CD14-positive monocyte (primary cell): ENCODE results near the gene SLC17A7. TPM values are rescaled to one million over a fixed set of nuclear protein-coding genes. Genes with fewer than 3 reads are reported as not detected.
A peak's percentile ranks its signal among the peaks of the same experiment; 100 is the strongest.

Experiments
- DNase-seq, 3 donors: peaks; one replicate each; pipeline ENCODE4 v3.0.0-alpha.2; 2011 to 2022
- H2AFZ ChIP-seq: 2 replicates; pipeline ENCODE4 v1.6.0; 2012; ENCODE audit warnings: mild to moderate bottlenecking, low read depth, low read length, inconsistent platforms; ENCODE audit not compliant: insufficient read depth, poor library complexity, severe bottlenecking
- H3K27ac ChIP-seq, 2 donors: 1 replicate in 1 of 2; 2 replicates in 1 of 2; pipeline ENCODE4 v1.5.1; 2012 to 2013; ENCODE audit warnings: low read length in 2 of 2, control low read depth in 1 of 2, inconsistent platforms in 1 of 2, low read depth in 1 of 2, mild to moderate bottlenecking in 1 of 2
- H3K27me3 ChIP-seq, 2 donors: one replicate each; pipeline versions ENCODE4 v1.6.0 to v1.6.1; 2011 to 2013; ENCODE audit warnings: low read length in 2 of 2; ENCODE audit not compliant: control insufficient read depth in 2 of 2, insufficient read depth in 2 of 2
- H3K36me3 ChIP-seq, 2 donors: replicated peaks in 1 of 2; 1 replicate in 1 of 2; 2 replicates in 1 of 2; pipeline versions ENCODE4 v1.5.1 to v1.6.1; 2012 to 2013; ENCODE audit warnings: low read length in 2 of 2, control low read depth in 1 of 2, inconsistent platforms in 1 of 2, mild to moderate bottlenecking in 1 of 2; ENCODE audit not compliant: insufficient read depth in 2 of 2, control insufficient read depth in 1 of 2
- H3K4me1 ChIP-seq, 2 donors: 1 replicate in 1 of 2; 2 replicates in 1 of 2; pipeline versions ENCODE4 v1.5.1 to v1.6.1; 2012 to 2013; ENCODE audit warnings: low read length in 2 of 2, control low read depth in 1 of 2, inconsistent platforms in 1 of 2, mild to moderate bottlenecking in 1 of 2, moderate library complexity in 1 of 2; ENCODE audit not compliant: insufficient read depth in 2 of 2, control insufficient read depth in 1 of 2
- H3K4me2 ChIP-seq: replicated peaks from 2 replicates; pipeline ENCODE3; 2012; ENCODE audit warnings: low read length, moderate library complexity, mild to moderate bottlenecking; ENCODE audit not compliant: poor library complexity, severe bottlenecking; ENCODE audit errors: extremely low read depth
- H3K4me3 ChIP-seq, 3 experiments: fragments of 200-600 bp in 1 of 3; sonication (generic) in 1 of 3; replicated peaks in 1 of 3; 1 replicate in 2 of 3; 2 replicates in 1 of 3; pipeline ENCODE4 v1.5.1; 2011 to 2013; ENCODE audit warnings: low read length in 3 of 3, mild to moderate bottlenecking in 3 of 3, control low read depth in 2 of 3, low read depth in 2 of 3, inconsistent platforms in 1 of 3, moderate library complexity in 1 of 3
- H3K79me2 ChIP-seq: 2 replicates; pipeline ENCODE4 v1.6.0; 2012; ENCODE audit warnings: mild to moderate bottlenecking, control low read depth, inconsistent platforms, low read length, moderate library complexity; ENCODE audit not compliant: insufficient read depth
- H3K9ac ChIP-seq: 2 replicates; pipeline ENCODE4 v1.6.0; 2017; ENCODE audit warnings: low read length, mild to moderate bottlenecking; ENCODE audit not compliant: insufficient read depth, poor library complexity, severe bottlenecking
- H3K9me3 ChIP-seq, 2 donors: replicated peaks in 1 of 2; 1 replicate in 1 of 2; 2 replicates in 1 of 2; pipeline versions ENCODE4 v1.5.1 to v1.6.1; 2012 to 2013; ENCODE audit warnings: low read length in 2 of 2, control low read depth in 1 of 2; ENCODE audit not compliant: control insufficient read depth in 1 of 2, insufficient read depth in 1 of 2
- H4K20me1 ChIP-seq: 2 replicates; pipeline ENCODE4 v1.6.0; 2012; ENCODE audit warnings: mild to moderate bottlenecking, low read length, control low read depth, moderate library complexity; ENCODE audit not compliant: insufficient read depth
- H3K27ac Mint-ChIP-seq, 7 donors: one replicate each; pipeline ENCODE4 v1.8.0; 2020; ENCODE audit warnings: mild to moderate bottlenecking in 7 of 7, mixed read lengths in 7 of 7, moderate library complexity in 6 of 7, inconsistent platforms in 2 of 7
- H3K27me3 Mint-ChIP-seq, 3 donors: one replicate each; pipeline ENCODE4 v1.8.0; 2021 to 2022; ENCODE audit warnings: low read depth in 3 of 3, mild to moderate bottlenecking in 3 of 3, mixed read lengths in 3 of 3, moderate library complexity in 3 of 3, inconsistent platforms in 1 of 3
- H3K36me3 Mint-ChIP-seq, 2 donors: one replicate each; pipeline ENCODE4 v1.8.0; 2020; ENCODE audit warnings: mixed read lengths in 2 of 2, inconsistent platforms in 1 of 2, mild to moderate bottlenecking in 1 of 2
- H3K4me1 Mint-ChIP-seq: one replicate; pipeline ENCODE4 v1.8.0; 2020; ENCODE audit warnings: mild to moderate bottlenecking, mixed read lengths
- H3K4me3 Mint-ChIP-seq, 2 donors: one replicate each; pipeline ENCODE4 v1.8.0; 2020; ENCODE audit warnings: mild to moderate bottlenecking in 2 of 2, mixed read lengths in 2 of 2, moderate library complexity in 1 of 2
- H3K9me3 Mint-ChIP-seq, 7 donors: one replicate each; pipeline ENCODE4 v1.8.0; 2020 to 2022; ENCODE audit warnings: mixed read lengths in 7 of 7, mild to moderate bottlenecking in 6 of 7, moderate library complexity in 6 of 7, inconsistent platforms in 2 of 7
- CTCF ChIP-seq: fragments of 200-600 bp; IDR thresholded peaks from one replicate; pipeline ENCODE4 v1.8.0; 2022; ENCODE audit warnings: antibody characterized with exemption, mild to moderate bottlenecking
- WGBS: methylation state at CpG from one replicate; pipeline ENCODE4 v1.1.5; 2013; ENCODE audit warnings: missing lambda C conversion rate; ENCODE audit not compliant: insufficient coverage; 5-methylcytosine and 5-hydroxymethylcytosine counted together
- intact Hi-C, 2 donors: fragments of 100-400 bp; cut with micrococcal nuclease; formaldehyde crosslinking; loops; one replicate each; pipeline versions ENCODE4 v1.15.0 to v1.15.1; 2023
- polyA plus RNA-seq, 3 donors: library from polyadenylated mRNA; depleted of rRNA in 1 of 3; unstranded in 2 of 3; stranded (reverse) in 1 of 3; fragments of 300-500 nt in 2 of 3; fragments of >200 nt in 1 of 3; fragmentation: Illumina TruSeq in 2 of 3; gene quantifications; 1 replicate in 2 of 3; 2 replicates in 1 of 3; pipeline ENCODE4 v1.2.3, GENCODE V29; 2012 to 2021

Gene SLC17A7
- polyA plus RNA-seq, 3 donors = 0.04 to 0.09 TPM; not detected in 1

- no peaks in the 10 kb centered on the region for H3K79me2 ChIP-seq
- H3K27ac Mint-ChIP-seq = no peak overlapping the region
- no peak for TF ChIP-seq CTCF
- intact Hi-C loops = loop anchor here in 1 of 2 donors (10.0 kb wide), 1 partner anchor 170 kb away; no protein-coding TSS in a partner anchor
- H3K9ac ChIP-seq = no peak overlapping the region
- 93% methylated on average over 16 of the region's 18 CpGs for WGBS
- no peak overlapping the region for H3K27ac ChIP-seq
- peaks cover 6 to 11% of the 10 kb centered on the region in 2 donors for H3K36me3 Mint-ChIP-seq
- H3K4me1 ChIP-seq = peaks cover 5 to 6% of the 10 kb centered on the region in 2 donors
- H3K4me3 ChIP-seq = no peak overlapping the region
- no peaks in the 10 kb centered on the region for H4K20me1 ChIP-seq
- peaks cover 67 to 100% of the 10 kb centered on the region in 2 donors for H3K27me3 ChIP-seq
- no peaks in the 10 kb centered on the region for H3K36me3 ChIP-seq
- H3K27me3 Mint-ChIP-seq = peaks cover 99 to 100% (median 100%) of the 10 kb centered on the region in 3 donors
- peak overlapping the region in 1 of 2 donors; percentile 83 for H3K4me3 Mint-ChIP-seq
- H3K9me3 ChIP-seq = peaks cover 9 to 37% of the 10 kb centered on the region in 2 donors
- H3K4me2 ChIP-seq = no peak overlapping the region
- H2AFZ ChIP-seq = no peak overlapping the region
- H3K4me1 Mint-ChIP-seq = peaks cover 19% of the 10 kb centered on the region
- DNase-seq = no peak
- peaks cover 0 to 44% (median 25%) of the 10 kb centered on the region in 7 donors for H3K9me3 Mint-ChIP-seq
Observed at GRCh38 chr19:49434907-49435583, 6.3 kb downstream of the SLC17A7 start.

- H3K9ac ChIP-seq = no peak overlapping the region
- 14% methylated on average over 29 of the region's 31 CpGs for whole genome bisulfite sequencing
- peak overlapping the region in 1 of 2 donors; percentile 83 for H3K4me3 Mint-ChIP-seq
- TF ChIP-seq CTCF = no peak
- peaks cover 3 to 11% of the 10 kb centered on the region in 2 donors for H3K36me3 Mint-ChIP-seq
- H2AFZ ChIP-seq = no peak overlapping the region
- intact Hi-C loops = loop anchor here in 1 of 2 donors (10.0 kb wide), 1 partner anchor 169 kb away; no protein-coding TSS in a partner anchor
- H3K79me2 ChIP-seq = no peaks in the 10 kb centered on the region
- H3K27ac Mint-ChIP-seq = no peak overlapping the region
- peaks cover 99 to 100% (median 100%) of the 10 kb centered on the region in 3 donors for H3K27me3 Mint-ChIP-seq
- no peak for DNase-seq
- H3K4me1 Mint-ChIP-seq = peaks cover 23% of the 10 kb centered on the region
- H3K4me3 ChIP-seq = no peak overlapping the region
- H4K20me1 ChIP-seq = no peaks in the 10 kb centered on the region
- H3K4me2 ChIP-seq = no peak overlapping the region
- no peaks in the 10 kb centered on the region for H3K36me3 ChIP-seq
- H3K4me1 ChIP-seq = peaks cover 5 to 7% of the 10 kb centered on the region in 2 donors
- H3K27ac ChIP-seq = no peak overlapping the region
- peaks cover 9 to 42% of the 10 kb centered on the region in 2 donors for H3K9me3 ChIP-seq
- H3K9me3 Mint-ChIP-seq = peaks cover 0 to 43% (median 25%) of the 10 kb centered on the region in 7 donors
- H3K27me3 ChIP-seq = peaks cover 61 to 100% of the 10 kb centered on the region in 2 donors
Observed at GRCh38 chr19:49433240-49433901, 8.0 kb downstream of the SLC17A7 start.
